Activated CD4-positive, alpha-beta T cell treated with anti-CD3 and anti-CD28 coated beads, Interleukin-2, Interleukin-4, amounts not matched to agents 100 ng/mL and 50 ng/mL, durations not matched to agents 16 hours and 8 hours (primary cell): ENCODE results near the gene TNFRSF4.
"Not testable (repeated sequence)": the region's sequence is repeated elsewhere in the genome, so short reads cannot be mapped to it uniquely, and the experiment has no call there.

ENCODE experiments used
- DNase-seq: peaks from one replicate; pipeline ENCODE4 v3.0.0-alpha.2; 2020; ENCODE audit warnings: low spot score

TNFRSF4 gene

GRCh38 chr1:1202831-1203560, 11.0 kb downstream of the TNFRSF4 start:
- no peak for DNase-seq

- peak; percentile 52 for DNase-seq
Measured at GRCh38 chr1:1200876-1201810, 12.8 kb downstream of the TNFRSF4 start.

GRCh38 chr1:1199961-1200875, 13.7 kb downstream of the TNFRSF4 start:
- no peak for DNase-seq

GRCh38 chr1:1199141-1199960, 14.6 kb downstream of the TNFRSF4 start:
- no peak for DNase-seq

- no peak for DNase-seq
Measured at GRCh38 chr1:1198423-1199140, 15.4 kb downstream of the TNFRSF4 start.

- no peak for DNase-seq
Measured at GRCh38 chr1:1197551-1198422, 16.2 kb downstream of the TNFRSF4 start.

- no peak for DNase-seq
Measured at GRCh38 chr1:1197188-1197500, 16.8 kb downstream of the TNFRSF4 start.

GRCh38 chr1:1196431-1197187, 17.3 kb downstream of the TNFRSF4 start:
- DNase-seq, result no peak

GRCh38 chr1:1195726-1196125, 18.2 kb downstream of the TNFRSF4 start:
- not testable (repeated sequence) for DNase-seq

GRCh38 chr1:1194723-1195122, 19.2 kb downstream of the TNFRSF4 start:
- no peak for DNase-seq

GRCh38 chr1:1191734-1192133, 22.2 kb downstream of the TNFRSF4 start:
- no peak for DNase-seq

GRCh38 chr1:1189111-1189510, 24.8 kb downstream of the TNFRSF4 start:
- DNase-seq, result no peak

- no peak for DNase-seq
Measured at GRCh38 chr1:1187938-1188337, 26.0 kb downstream of the TNFRSF4 start.

GRCh38 chr1:1185101-1185765, 28.7 kb downstream of the TNFRSF4 start:
- DNase-seq, result no peak

GRCh38 chr1:1183833-1184775, 29.8 kb downstream of the TNFRSF4 start:
- no peak for DNase-seq

- no peak for DNase-seq
Measured at GRCh38 chr1:1183221-1183747, 30.7 kb downstream of the TNFRSF4 start.
